ENCODE results near the gene CAPRIN2. TPM values are rescaled to one million over a fixed set of nuclear protein-coding genes. Genes with fewer than 3 reads are reported as not detected.

Gene CAPRIN2
- 15.0 and 15.3 TPM in 2 replicates for total RNA-seq

GRCh38 chr12:30754750-30755394 is at the start of gene CAPRIN2:
CAPRIN2 (minus strand) TSS chr12:30754951; CDS start chr12:30753520, 1,431 bp downstream.

GRCh38 chr12:30695199-30696102 is 59.3 kb downstream of the CAPRIN2 start, which contains the start of gene IPO8:
IPO8 (minus strand) TSS chr12:30695869; CDS start chr12:30695647, 222 bp downstream.

Other genes starting within 250 kb of the CAPRIN2 start
- gene IPO8, start 59.1 kb downstream of the CAPRIN2 start, total RNA-seq = 16.1 and 21.6 TPM in 2 replicates
- gene TSPAN11, start 171.8 kb upstream of the CAPRIN2 start, total RNA-seq = 1.0 TPM in 1 of 2 replicates, not detected in the other